Measurements from ENCODE around the gene GCLC.

DNA sequence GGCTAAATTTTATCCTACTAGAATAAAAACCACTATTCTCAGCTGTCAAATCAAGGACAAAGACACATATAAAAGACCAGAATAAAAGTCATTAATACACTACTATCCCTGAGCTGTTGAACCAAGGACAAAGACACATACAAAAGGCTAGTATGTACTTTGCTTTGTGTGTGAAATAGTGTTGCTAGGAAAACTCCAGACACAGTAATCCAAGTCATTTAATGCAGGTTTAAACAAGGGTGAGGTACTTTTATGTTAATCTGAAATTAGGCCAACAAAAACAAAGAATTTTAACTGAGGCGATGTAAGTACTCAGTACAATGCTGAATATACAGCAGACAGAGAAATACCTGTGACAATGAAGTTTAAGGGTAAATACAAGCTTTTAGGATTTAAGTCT lies 18.9 kb downstream of the GCLC start:
- TF ChIP-seq POU2F2 (IDR thresholded peaks at IDR 0.05; ENCODE audit: low read depth, low read length), result no peak
- no peak for TF ChIP-seq POLR2A (IDR thresholded peaks at IDR 0.05; ENCODE audit: low read depth, low read length)
- TF ChIP-seq TAF1 (IDR thresholded peaks at IDR 0.05; ENCODE audit: low read depth, low read length), result no peak
- TF ChIP-seq POLR2AphosphoS5 (IDR thresholded peaks at IDR 0.05; ENCODE audit: low read depth, low read length), result no peak
- no peak for TF ChIP-seq SPI1 (IDR thresholded peaks at IDR 0.05; ENCODE audit: low read depth, low read length)
- no peak for TF ChIP-seq PAX5 (IDR thresholded peaks at IDR 0.05; ENCODE audit: insufficient read depth, low read length, severe bottlenecking)

All from GM12891 (cell line).